Neural progenitor cell (in vitro differentiated cells): ENCODE measurements around the gene FBXW8.

ENCODE experiments used
- CTCF ChIP-seq: fragments of 200-600 bp; sonication (generic); IDR thresholded peaks from 2 replicates; pipeline ENCODE4 v1.5.1; 2017; ENCODE audit warnings: antibody characterized with exemption, mild to moderate bottlenecking
- EZH2phosphoT487 ChIP-seq: fragments of 200-600 bp; sonication (generic); IDR thresholded peaks from 2 replicates; pipeline ENCODE4 v1.6.1; 2017; ENCODE audit warnings: antibody characterized with exemption

GRCh38 chr12:117052386-117053049 lies 141.8 kb downstream of the FBXW8 start:
- TF ChIP-seq CTCF = no peak
- TF ChIP-seq EZH2phosphoT487 = no peak
